Activated T-helper 1 cell treated with anti-CD3 and anti-CD28 coated beads, Interleukin-12 subunit alpha, Interleukin-12 subunit beta, Interleukin-2, Interleukin-4 antibody, amounts not matched to agents 30 ng/mL and 10 ng/mL and 1 ng/mL, durations not matched to agents 14 hours and 24 hours and 36 hours (primary cell): ENCODE measurements around the gene CCDC134. TPM values are rescaled to one million over a fixed set of nuclear protein-coding genes. Genes with fewer than 3 reads are reported as not detected.

Experiments
- DNase-seq: peaks from one replicate; pipeline ENCODE4 v3.0.0; 2021; ENCODE audit warnings: low spot score
- H3K27ac Mint-ChIP-seq: one replicate; pipeline ENCODE4 v1.8.0; 2021; ENCODE audit warnings: mild to moderate bottlenecking, mixed read lengths
- H3K27me3 Mint-ChIP-seq: one replicate; pipeline ENCODE4 v1.8.0; 2022; ENCODE audit warnings: mild to moderate bottlenecking, moderate library complexity, mixed read lengths; ENCODE audit not compliant: insufficient read depth
- H3K36me3 Mint-ChIP-seq: one replicate; pipeline ENCODE4 v1.8.0; 2021; ENCODE audit warnings: low read depth, mixed read lengths
- H3K4me1 Mint-ChIP-seq: one replicate; pipeline ENCODE4 v1.8.0; 2021; ENCODE audit warnings: low read depth, mixed read lengths
- H3K4me3 Mint-ChIP-seq: one replicate; pipeline ENCODE4 v1.8.0; 2021; ENCODE audit warnings: mild to moderate bottlenecking, moderate library complexity, mixed read lengths
- H3K9me3 Mint-ChIP-seq: one replicate; pipeline ENCODE4 v1.8.0; 2021; ENCODE audit warnings: mixed read lengths
- intact Hi-C: fragments of 100-400 bp; cut with micrococcal nuclease; formaldehyde crosslinking; loops from one replicate; pipeline ENCODE4 v1.15.1; 2024
- total RNA-seq: library from RNA; stranded (reverse); gene quantifications from 2 replicates; pipeline ENCODE4 v1.2.3, GENCODE V29; 2022

Gene CCDC134
- total RNA-seq, 1 donor from 2014 or later, result 19.6 TPM

DNA sequence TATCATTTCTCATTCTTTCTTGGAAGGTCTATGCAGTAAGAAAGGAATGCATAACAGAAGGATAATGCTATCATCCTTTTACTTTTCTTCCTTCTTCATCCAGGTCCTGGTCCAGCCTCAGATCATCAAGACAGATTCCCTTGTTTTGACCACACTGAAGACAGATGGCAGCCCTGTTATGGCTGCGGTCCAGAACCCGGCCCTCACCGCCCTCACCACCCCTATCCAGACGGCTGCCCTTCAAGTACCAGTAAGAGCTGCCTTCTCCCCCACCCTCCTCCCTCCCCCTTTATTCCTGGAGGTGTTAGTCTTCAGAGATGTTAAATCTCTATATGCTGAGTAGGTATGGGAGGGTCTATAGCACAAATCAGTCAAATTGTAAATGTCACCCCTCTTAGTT, 70.3 kb downstream of the CCDC134 start:
- peaks cover 60% of the 10 kb centered on the region for H3K36me3 Mint-ChIP-seq
- H3K27me3 Mint-ChIP-seq, result no peaks in the 10 kb centered on the region
- H3K9me3 Mint-ChIP-seq, result no peaks in the 10 kb centered on the region
- peaks cover 59% of the 10 kb centered on the region for H3K4me1 Mint-ChIP-seq
- peak overlapping the region; percentile 38 for H3K27ac Mint-ChIP-seq
- intact Hi-C loops, result no loop called here
- no peak for DNase-seq
- no peak overlapping the region for H3K4me3 Mint-ChIP-seq

DNA sequence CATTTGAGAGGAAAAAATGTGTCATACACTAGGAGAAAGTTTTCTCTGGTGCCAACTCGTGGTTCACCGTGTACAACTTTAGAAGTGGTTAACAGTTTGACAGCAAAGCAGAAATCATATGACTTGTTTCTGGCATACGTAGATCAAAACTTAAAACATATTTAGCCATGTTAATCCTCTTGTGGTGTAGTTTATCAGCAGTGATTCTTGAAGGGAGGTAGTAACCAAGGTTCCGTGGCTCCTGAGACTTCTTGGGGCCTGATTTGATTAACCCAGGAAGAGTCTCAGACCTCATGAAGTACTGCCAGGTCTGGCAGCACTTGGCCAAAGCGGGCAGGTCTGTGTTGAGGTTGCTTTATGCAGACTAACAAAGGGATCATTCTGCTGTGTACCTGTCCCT, 72.9 kb downstream of the CCDC134 start:
- no peaks in the 10 kb centered on the region for H3K9me3 Mint-ChIP-seq
- peak overlapping the region; percentile 82 for H3K27ac Mint-ChIP-seq
- peaks cover 67% of the 10 kb centered on the region for H3K4me1 Mint-ChIP-seq
- DNase-seq, result peak; percentile 10
- peak overlapping the region; percentile 76 for H3K4me3 Mint-ChIP-seq
- H3K27me3 Mint-ChIP-seq, result no peaks in the 10 kb centered on the region
- intact Hi-C loops, result loop anchor here (1.0 to 2.0 kb wide), 6 partner anchors 11 to 177 kb away; no protein-coding TSS in a partner anchor
- H3K36me3 Mint-ChIP-seq, result peaks cover 68% of the 10 kb centered on the region

DNA sequence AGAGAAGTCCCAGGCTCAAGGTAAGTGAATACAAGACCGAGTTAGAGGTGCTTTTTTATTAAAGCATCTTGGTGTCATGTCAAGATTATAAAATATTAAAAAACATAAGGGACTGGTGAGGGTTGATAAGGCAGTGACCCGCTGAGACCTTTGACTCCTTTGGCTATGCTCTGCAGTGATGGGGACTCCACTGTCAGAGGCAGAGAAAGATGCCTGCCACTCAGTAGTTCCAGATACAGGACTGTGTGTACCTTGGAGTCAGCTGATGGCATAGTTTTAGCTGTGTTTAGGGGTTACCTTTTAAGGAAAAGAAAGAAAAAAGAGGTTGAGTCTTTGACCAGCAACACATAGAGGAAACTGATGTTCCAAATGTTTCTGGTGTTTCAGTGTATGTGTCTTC, 73.6 kb downstream of the CCDC134 start:
- H3K36me3 Mint-ChIP-seq, result peaks cover 71% of the 10 kb centered on the region
- no peaks in the 10 kb centered on the region for H3K9me3 Mint-ChIP-seq
- no peak for DNase-seq
- H3K27me3 Mint-ChIP-seq, result no peaks in the 10 kb centered on the region
- H3K27ac Mint-ChIP-seq, result peak overlapping the region; percentile 82
- intact Hi-C loops, result no loop called here
- H3K4me3 Mint-ChIP-seq, result peak overlapping the region; percentile 76
- peaks cover 71% of the 10 kb centered on the region for H3K4me1 Mint-ChIP-seq

DNA sequence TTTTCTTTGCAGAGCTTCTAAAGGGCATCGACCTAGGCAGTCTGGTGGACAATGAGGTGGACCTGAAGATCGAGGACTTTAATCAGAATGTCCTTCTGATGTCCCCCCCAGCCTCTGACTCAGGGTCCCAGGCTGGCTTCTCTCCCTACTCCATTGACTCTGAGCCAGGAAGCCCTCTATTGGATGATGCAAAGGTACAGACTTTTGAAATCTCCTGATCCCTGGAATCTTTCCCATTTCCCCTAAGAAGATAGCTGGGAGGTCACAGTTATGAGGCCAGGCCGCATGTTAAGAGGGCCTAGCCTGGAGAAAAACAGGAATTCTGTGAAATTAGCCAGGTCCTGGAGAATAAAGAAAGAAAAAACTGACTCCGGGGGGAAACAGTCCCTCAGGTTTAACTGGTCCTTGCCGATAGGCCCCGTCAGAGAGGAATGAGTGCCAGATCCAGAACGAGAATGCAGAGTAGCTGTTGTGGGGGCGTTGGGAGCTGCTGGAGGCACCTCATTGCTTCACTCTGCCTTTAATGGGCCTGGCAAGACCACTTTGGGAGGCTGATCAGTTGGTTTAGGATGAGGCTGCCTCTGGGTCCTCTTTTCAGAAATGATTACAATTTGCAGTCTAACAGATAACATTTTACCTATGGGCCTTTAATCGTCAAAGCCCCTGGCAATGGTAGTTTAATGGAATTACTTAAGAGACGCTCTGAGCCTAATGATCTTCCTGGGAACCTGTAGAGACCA, 75.2 kb downstream of the CCDC134 start:
- no peaks in the 10 kb centered on the region for H3K9me3 Mint-ChIP-seq
- H3K4me3 Mint-ChIP-seq, result peak overlapping the region; percentile 72
- peaks cover 68% of the 10 kb centered on the region for H3K36me3 Mint-ChIP-seq
- no peak for DNase-seq
- intact Hi-C loops, result loop anchor here (1.0 kb wide), 1 partner anchor 53 kb away; no protein-coding TSS in a partner anchor
- no peaks in the 10 kb centered on the region for H3K27me3 Mint-ChIP-seq
- H3K27ac Mint-ChIP-seq, result peak overlapping the region; percentile 85
- H3K4me1 Mint-ChIP-seq, result peaks cover 72% of the 10 kb centered on the region

Other genes starting within 250 kb of the CCDC134 start
- gene CSDC2, start 239.7 kb upstream of the CCDC134 start, total RNA-seq, result not detected in 2 replicates
- 21.4 and 22.6 TPM in 2 replicates for gene PMM1, start 210.8 kb upstream of the CCDC134 start, total RNA-seq
- 84.8 and 86.4 TPM in 2 replicates for gene DESI1, start 179.6 kb upstream of the CCDC134 start, total RNA-seq
- 367 and 368 TPM in 2 replicates for gene XRCC6, start 179.4 kb upstream of the CCDC134 start, total RNA-seq
- 337 and 339 TPM in 2 replicates for gene SNU13, start 111.8 kb upstream of the CCDC134 start, total RNA-seq
- 22.3 TPM in 2 replicates for gene MEI1, start 101.2 kb upstream of the CCDC134 start, total RNA-seq
- 235 and 245 TPM in 2 replicates for gene SREBF2, start 32.4 kb downstream of the CCDC134 start, total RNA-seq
- gene SHISA8, start 114.4 kb downstream of the CCDC134 start, total RNA-seq, result 5.8 and 6.1 TPM in 2 replicates
- 3.0 and 3.2 TPM in 2 replicates for gene TNFRSF13C, start 126.1 kb downstream of the CCDC134 start, total RNA-seq
- 82.0 and 84.6 TPM in 2 replicates for gene CENPM, start 146.5 kb downstream of the CCDC134 start, total RNA-seq
- 7.0 and 7.9 TPM in 2 replicates for gene SEPTIN3, start 168.8 kb downstream of the CCDC134 start, total RNA-seq
- gene WBP2NL, start 198.1 kb downstream of the CCDC134 start, total RNA-seq, result 1.5 and 2.3 TPM in 2 replicates